Heart left ventricle (tissue), 16 donors: Measurements from ENCODE around the gene IL6R. TPM values are rescaled to one million over a fixed set of nuclear protein-coding genes. Genes with fewer than 3 reads are reported as not detected.

Experiments used
- ATAC-seq, 4 donors: fragments of 200-7000 bp; cut with Tn5 transposase; one replicate each; pipeline ENCODE4 v1.9.1; 2020 to 2022; ENCODE audit warnings: moderate library complexity in 4 of 4, mild to moderate bottlenecking in 3 of 4, moderate number of reproducible peaks in 1 of 4
- DNase-seq, 5 donors: peaks; one replicate each; pipeline ENCODE4 v3.0.0-alpha.2; 2020
- H3K27ac ChIP-seq, 12 donors: fragments of 200-600 bp; sonication (generic) in 4 of 12; one replicate each; pipeline versions ENCODE4 v1.5.0 to v1.8.0; 2016 to 2022; ENCODE audit warnings: mild to moderate bottlenecking in 2 of 12
- H3K27me3 ChIP-seq, 9 donors: fragments of 200-600 bp; sonication (generic) in 2 of 9; one replicate each; pipeline versions ENCODE4 v1.5.1 to v1.8.0; 2016 to 2022; ENCODE audit warnings: mild to moderate bottlenecking in 3 of 9
- H3K36me3 ChIP-seq, 9 donors: fragments of 200-600 bp; sonication (generic) in 2 of 9; one replicate each; pipeline versions ENCODE4 v1.5.0 to v1.8.0; 2018 to 2022; ENCODE audit warnings: mild to moderate bottlenecking in 2 of 9
- H3K4me1 ChIP-seq, 12 donors: fragments of 200-600 bp; sonication (generic) in 4 of 12; one replicate each; pipeline versions ENCODE4 v1.5.0 to v1.8.0; 2016 to 2022; ENCODE audit warnings: mild to moderate bottlenecking in 3 of 12
- H3K4me3 ChIP-seq, 12 donors: fragments of 200-600 bp; sonication (generic) in 4 of 12; one replicate each; pipeline versions ENCODE4 v1.5.0 to v1.8.0; 2017 to 2022; ENCODE audit warnings: mild to moderate bottlenecking in 9 of 12, moderate library complexity in 4 of 12
- H3K9me3 ChIP-seq, 12 donors: fragments of 200-600 bp; sonication (generic) in 4 of 12; one replicate each; pipeline versions ENCODE4 v1.5.0 to v1.8.0; 2016 to 2022; ENCODE audit warnings: mild to moderate bottlenecking in 1 of 12
- CTCF ChIP-seq, 12 donors: fragments of 200-600 bp; sonication (generic) in 4 of 12; IDR thresholded peaks; one replicate each; pipeline versions ENCODE4 v1.5.0 to v1.8.0; 2018 to 2022; ENCODE audit warnings: antibody characterized with exemption in 12 of 12, mild to moderate bottlenecking in 5 of 12
- POLR2A ChIP-seq, 2 donors: fragments of 450-650 bp; IDR thresholded peaks; one replicate each; pipeline ENCODE4 v1.6.1; 2017; ENCODE audit warnings: antibody characterized with exemption in 2 of 2, mild to moderate bottlenecking in 2 of 2, moderate library complexity in 2 of 2
- WGBS, 4 donors: extraction: QIAGEN DNeasy Blood & Tissue Kit in 2 of 4; methylation state at CpG; one replicate each; pipeline versions ENCODE4 v1.1.5 to v1.1.7; 2013 to 2018; 5-methylcytosine and 5-hydroxymethylcytosine counted together
- intact Hi-C, 10 donors: fragments of 100-400 bp; cut with DNase I; formaldehyde crosslinking; loops; one replicate each; pipeline versions ENCODE4 v1.11.1 to v1.14.2; 2022
- polyA plus RNA-seq, 2 donors: library from polyadenylated mRNA; stranded (reverse); fragments of 200-250 nt; gene quantifications; one replicate each; pipeline ENCODE4 v1.2.3, GENCODE V29; 2013
- total RNA-seq, 9 donors: library from RNA; depleted of rRNA in 2 of 9; stranded (reverse); fragments of >200 nt in 2 of 9; fragmentation: NEBNext Ultra II Directional in 3 of 9; extraction: Animal tissue kit (Norgen Biotek cat#: 25700) in 3 of 9; gene quantifications; one replicate each; pipeline versions ENCODE4 v1.1.0 to v1.2.4, GENCODE V29; 2016 to 2023
- donor health status: ischemic (EF 13 %, LVEDD 7.1; RV severe dilation, severe dysfunction).
- donor health status: healthy with polysubstance abuse.
- donor health status: DM: no; HTN: yes; CAD: no.
- donor health status: DM: no; HTN: no; CAD: no.
- donor health status: ischemic (EF 25% LVEDD 6.9; RV normal size, moderate dysfunction).
- donor health status: ischemic (EF 25% LVEDD 5.7; RV mildly dilated, moderate dysfunction).
- donor health status: healthy.
- donor health status: DM: yes; HTN: yes; CAD: no.
- donor health status: ischemic (EF 35%, LVEDD 5.7; RV mildly dilated, moderate dysfunction).
- donor health status: nonischemic (EF 11% LVEDD 7.7; RV severe dilation, severe dysfunction).
- donor health status: DM: yes; HTN: yes; CAD: no.
- donor health status: PGD.
- donor health status: ischemic (EF 29% LVEDD 5.4; RV normal size, mild dysfunction).
- donor health status: nonischemic (EF 23%, LVEDD 6.1; RV moderate dilation, normal function).

IL6R gene
- total and polyA plus RNA-seq, 11 donors = 3.4 to 26.6 (median 10.6) TPM

DNA sequence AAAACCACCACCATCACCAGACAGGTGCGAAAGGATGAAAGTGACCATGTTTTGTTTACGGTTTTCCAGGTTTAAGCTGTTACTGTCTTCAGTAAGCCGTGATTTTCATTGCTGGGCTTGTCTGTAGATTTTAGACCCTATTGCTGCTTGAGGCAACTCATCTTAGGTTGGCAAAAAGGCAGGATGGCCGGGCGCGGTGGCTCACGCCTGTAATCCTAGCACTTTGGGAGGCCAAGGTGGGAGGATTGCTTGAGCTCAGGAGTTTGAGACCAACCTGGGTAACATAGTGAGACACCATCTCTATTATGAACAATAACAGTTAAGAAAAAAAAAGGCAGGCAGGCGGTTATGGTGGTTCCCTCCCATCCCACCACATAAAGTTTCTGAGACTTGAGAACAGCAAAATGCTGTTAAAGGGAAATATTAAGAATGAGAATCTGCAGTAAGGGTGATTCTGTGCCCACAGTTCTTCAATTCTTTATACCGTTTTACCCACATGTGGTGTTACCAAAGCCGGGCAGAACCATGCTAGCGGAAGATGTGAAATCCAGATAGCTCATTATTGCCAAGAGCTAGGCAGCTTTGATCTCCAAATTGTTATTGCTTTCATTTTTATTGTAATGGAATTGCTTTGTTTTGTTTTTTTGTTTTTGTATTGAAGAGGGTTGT lies 62.4 kb downstream of the IL6R start:
- Histone ChIP-seq H3K27ac (peak overlapping the region in 1 of 12 donors; percentile 91), H3K4me3 (no peak overlapping the region), H3K36me3 (peaks cover 0 to 29% (median 21%) of the 10 kb centered on the region in 9 donors), H3K9me3 (no peaks in the 10 kb centered on the region), H3K27me3 (no peaks in the 10 kb centered on the region), H3K4me1 (peaks cover 0 to 49% (median 7%) of the 10 kb centered on the region in 12 donors)
- ATAC-seq (no peak), DNase-seq (no peak)
- intact Hi-C loops = loop anchor here in 1 of 10 donors (10.0 kb wide), 1 partner anchor 63 kb away; the partner anchor contains the start of gene IL6R
- 95 to 97% (median 96%) methylated on average over 11 of the region's 11 CpGs for WGBS, 4 donors
- TF ChIP-seq CTCF (IDR thresholded peaks at IDR 0.05) (no peak), POLR2A (IDR thresholded peaks at IDR 0.05) (no peak)

DNA sequence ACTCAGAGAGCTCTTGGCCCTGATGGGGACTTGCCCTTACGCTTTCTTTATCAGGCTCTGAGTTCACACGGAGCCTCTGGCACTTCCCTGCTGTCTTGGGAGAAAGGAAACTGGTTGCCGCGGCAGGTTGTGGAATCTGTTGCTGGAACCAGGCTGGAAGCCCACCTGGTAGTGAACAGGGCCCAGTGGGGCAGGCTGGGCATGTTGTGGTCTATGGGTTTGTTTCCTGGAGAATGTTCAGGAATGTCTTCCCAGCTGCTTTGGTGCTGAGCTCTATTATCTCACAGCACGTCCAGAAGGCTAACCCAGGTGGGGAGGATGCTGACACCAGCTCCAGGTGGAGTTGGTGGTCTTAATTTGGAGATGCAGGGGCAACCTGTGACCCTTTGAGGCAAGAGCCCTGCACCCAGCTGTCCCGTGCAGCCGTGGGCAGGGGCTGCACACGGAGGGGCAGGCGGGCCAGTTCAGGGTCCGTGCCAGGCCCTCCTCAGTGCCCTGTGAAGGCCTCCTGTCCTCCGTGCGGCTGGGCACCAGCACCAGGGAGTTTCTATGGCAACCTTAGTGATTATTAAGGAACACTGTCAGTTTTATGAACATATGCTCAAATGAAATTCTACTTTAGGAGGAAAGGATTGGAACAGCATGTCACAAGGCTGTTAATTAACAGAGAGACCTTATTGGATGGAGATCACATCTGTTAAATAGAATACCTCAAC lies 63.5 kb downstream of the IL6R start:
- no peaks in the 10 kb centered on the region for H3K9me3 ChIP-seq
- no peak overlapping the region for H3K4me3 ChIP-seq
- ATAC-seq (peak in 2 of 4 donors; percentile 17 to 35), DNase-seq (no peak)
- no peaks in the 10 kb centered on the region for H3K27me3 ChIP-seq
- peaks cover 0 to 29% (median 21%) of the 10 kb centered on the region in 9 donors for H3K36me3 ChIP-seq
- WGBS, 4 donors = 77 to 84% (median 81%) methylated on average over 10 to 12 of the region's 12 CpGs
- intact Hi-C loops = loop anchor here in 1 of 10 donors (10.0 kb wide), 1 partner anchor 64 kb away; the partner anchor contains the start of gene IL6R
- H3K4me1 ChIP-seq = peaks cover 0 to 38% (median 1%) of the 10 kb centered on the region in 12 donors
- TF ChIP-seq POLR2A (IDR thresholded peaks at IDR 0.05) = no peak
- no peak for TF ChIP-seq CTCF (IDR thresholded peaks at IDR 0.05)
- H3K27ac ChIP-seq = no peak overlapping the region

DNA sequence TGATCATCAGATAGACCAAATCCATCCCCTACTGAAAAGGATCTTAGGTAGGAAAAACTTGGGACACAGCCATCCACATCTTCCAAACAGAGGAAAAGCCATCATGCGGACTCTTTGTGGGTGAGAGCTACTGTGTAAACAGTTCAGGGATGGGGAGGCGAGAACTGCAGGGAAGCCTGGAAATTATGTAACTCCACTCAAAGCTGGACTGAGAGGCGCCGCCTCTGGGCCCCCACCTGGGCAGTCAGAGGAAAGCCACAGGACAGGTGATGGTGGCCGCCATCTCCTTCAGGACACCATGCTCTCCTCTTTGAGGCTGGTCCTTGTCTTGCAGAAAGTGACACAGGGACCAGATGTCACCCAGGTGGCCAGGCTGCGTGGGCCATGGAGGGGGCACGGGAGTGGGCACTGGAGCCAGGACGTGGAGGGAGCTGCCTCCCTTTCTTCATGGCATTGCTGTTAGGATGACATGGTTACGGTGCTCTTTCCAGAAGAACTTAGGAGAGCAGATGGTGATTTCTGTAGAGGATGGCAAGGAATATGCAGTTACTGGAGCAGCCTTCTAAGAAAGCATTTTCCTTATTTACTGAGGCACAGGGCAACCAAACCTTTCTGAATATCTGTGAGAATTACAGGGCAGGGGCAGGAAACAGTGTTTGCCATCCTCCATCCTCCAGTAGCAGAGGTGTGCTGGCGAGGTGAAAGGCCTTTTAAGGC lies 64.9 kb downstream of the IL6R start:
- H3K27me3 ChIP-seq = no peaks in the 10 kb centered on the region
- DNase-seq = no peak
- ATAC-seq = peak in 1 of 4 donors; percentile 15
- H3K27ac ChIP-seq = peak overlapping the region in 1 of 12 donors; percentile 6
- H3K36me3 ChIP-seq = peaks cover 0 to 29% (median 17%) of the 10 kb centered on the region in 9 donors
- no peak overlapping the region for H3K4me3 ChIP-seq
- no peaks in the 10 kb centered on the region for H3K9me3 ChIP-seq
- intact Hi-C loops = loop anchor here in 3 of 10 donors (10.0 kb wide), 2 partner anchors 65 to 405 kb away; partner anchors contain the start of genes KCNN3 (in 2 of the 3) and IL6R (in 1 of the 3)
- TF ChIP-seq POLR2A (IDR thresholded peaks at IDR 0.05) = no peak
- TF ChIP-seq CTCF (IDR thresholded peaks at IDR 0.05) = no peak
- WGBS, 4 donors = 91 to 96% (median 94%) methylated on average over 10 of the region's 10 CpGs
- peaks cover 0 to 34% (median 5%) of the 10 kb centered on the region in 12 donors for H3K4me1 ChIP-seq
